Osteocyte (in vitro differentiated cells): ENCODE data around the gene CAD. TPM values are rescaled to one million over a fixed set of nuclear protein-coding genes. Genes with fewer than 3 reads are reported as not detected.

Source experiments
- DNase-seq: peaks from one replicate; pipeline ENCODE4 v3.0.0; 2021; ENCODE audit warnings: mixed read lengths; ENCODE audit not compliant: unreplicated experiment; ENCODE audit errors: extremely low spot score
- H3K27ac Mint-ChIP-seq: one replicate; pipeline ENCODE4 v1.8.0; 2021; ENCODE audit warnings: mild to moderate bottlenecking, mixed read lengths; ENCODE audit not compliant: unreplicated experiment
- H3K27me3 Mint-ChIP-seq: one replicate; pipeline ENCODE4 v1.8.0; 2021; ENCODE audit warnings: mixed read lengths; ENCODE audit not compliant: unreplicated experiment
- H3K36me3 Mint-ChIP-seq: one replicate; pipeline ENCODE4 v1.8.0; 2021; ENCODE audit warnings: mixed read lengths; ENCODE audit not compliant: unreplicated experiment
- H3K4me1 Mint-ChIP-seq: one replicate; pipeline ENCODE4 v1.8.0; 2021; ENCODE audit warnings: mixed read lengths; ENCODE audit not compliant: unreplicated experiment
- H3K4me3 Mint-ChIP-seq: one replicate; pipeline ENCODE4 v1.8.0; 2021; ENCODE audit warnings: mild to moderate bottlenecking, moderate library complexity, mixed read lengths; ENCODE audit not compliant: unreplicated experiment
- H3K9me3 Mint-ChIP-seq: one replicate; pipeline ENCODE4 v1.8.0; 2021; ENCODE audit warnings: mixed read lengths; ENCODE audit not compliant: unreplicated experiment
- CTCF ChIP-seq: fragments of 200-600 bp; sonication (generic); IDR thresholded peaks from 2 replicates; pipeline ENCODE4 v1.5.0; 2021; ENCODE audit warnings: antibody characterized with exemption, mild to moderate bottlenecking, moderate library complexity
- total RNA-seq: library from RNA; stranded (reverse); gene quantifications from 2 replicates; pipeline ENCODE4 v1.2.1, GENCODE V29; 2021

Gene CAD
- total RNA-seq, 1 donor from 2014 or later, result 72.6 TPM

GRCh38 chr2:27206346-27206745 is 10.8 kb upstream of the CAD start:
- H3K4me1 Mint-ChIP-seq, result peaks cover 9% of the 10 kb centered on the region
- H3K27ac Mint-ChIP-seq, result no peak overlapping the region
- H3K4me3 Mint-ChIP-seq, result no peak overlapping the region
- no peak for DNase-seq
- H3K36me3 Mint-ChIP-seq, result peaks cover 39% of the 10 kb centered on the region
- no peak for TF ChIP-seq CTCF
- no peaks in the 10 kb centered on the region for H3K9me3 Mint-ChIP-seq
- no peaks in the 10 kb centered on the region for H3K27me3 Mint-ChIP-seq

GRCh38 chr2:27208486-27209050 is 8.6 kb upstream of the CAD start:
- Mint-ChIP-seq H3K36me3 (peaks cover 28% of the 10 kb centered on the region), H3K9me3 (no peaks in the 10 kb centered on the region), H3K27ac (no peak overlapping the region), H3K4me3 (no peak overlapping the region), H3K4me1 (peaks cover 17% of the 10 kb centered on the region), H3K27me3 (no peaks in the 10 kb centered on the region)
- TF ChIP-seq CTCF, result no peak
- no peak for DNase-seq

GRCh38 chr2:27209621-27210401 is 7.4 kb upstream of the CAD start:
- no peak for DNase-seq
- peak overlapping the region; percentile 39 for H3K4me3 Mint-ChIP-seq
- H3K9me3 Mint-ChIP-seq, result no peaks in the 10 kb centered on the region
- H3K4me1 Mint-ChIP-seq, result peaks cover 18% of the 10 kb centered on the region
- no peak for TF ChIP-seq CTCF
- no peaks in the 10 kb centered on the region for H3K27me3 Mint-ChIP-seq
- no peak overlapping the region for H3K27ac Mint-ChIP-seq
- peaks cover 23% of the 10 kb centered on the region for H3K36me3 Mint-ChIP-seq

GRCh38 chr2:27211241-27211942 is 5.8 kb upstream of the CAD start:
- no peaks in the 10 kb centered on the region for H3K9me3 Mint-ChIP-seq
- H3K4me3 Mint-ChIP-seq, result peak overlapping the region; percentile 95
- no peak for TF ChIP-seq CTCF
- peaks cover 19% of the 10 kb centered on the region for H3K4me1 Mint-ChIP-seq
- H3K27ac Mint-ChIP-seq, result peak overlapping the region; percentile 87
- H3K27me3 Mint-ChIP-seq, result no peaks in the 10 kb centered on the region
- DNase-seq, result no peak
- H3K36me3 Mint-ChIP-seq, result peaks cover 11% of the 10 kb centered on the region
